Neural progenitor cell (in vitro differentiated cells): ENCODE measurements around the gene L3MBTL3. TPM values are rescaled to one million over a fixed set of nuclear protein-coding genes. Genes with fewer than 3 reads are reported as not detected.

ENCODE experiments used
- DNase-seq: peaks from one replicate; pipeline ENCODE4 v3.0.0-alpha.2; 2016; ENCODE audit warnings: low spot score
- H2AFZ ChIP-seq: fragments of 200-600 bp; sonication (generic); replicated peaks from 2 replicates; pipeline ENCODE4 v1.6.1; 2016; ENCODE audit warnings: antibody characterized with exemption
- H3F3A ChIP-seq: fragments of 200-600 bp; sonication (generic); 2 replicates; pipeline ENCODE4 v1.6.1; 2016; ENCODE audit warnings: antibody characterized with exemption, low read depth
- H3K27ac ChIP-seq: fragments of 200-600 bp; sonication (generic); 2 replicates; pipeline ENCODE4 v1.5.1; 2016; ENCODE audit warnings: mild to moderate bottlenecking
- H3K27me3 ChIP-seq: fragments of 200-600 bp; sonication (generic); 2 replicates; pipeline ENCODE4 v1.6.1; 2016; ENCODE audit warnings: mild to moderate bottlenecking, moderate library complexity
- H3K36me3 ChIP-seq: fragments of 200-600 bp; sonication (generic); 2 replicates; pipeline ENCODE4 v1.5.1; 2016
- H3K4me1 ChIP-seq: fragments of 200-600 bp; sonication (generic); 2 replicates; pipeline ENCODE4 v1.6.1; 2016; ENCODE audit warnings: mixed run types
- H3K4me2 ChIP-seq: fragments of 200-600 bp; sonication (generic); 2 replicates; pipeline ENCODE4 v1.6.1; 2016
- H3K4me3 ChIP-seq: fragments of 200-600 bp; sonication (generic); 2 replicates; pipeline ENCODE4 v1.5.1; 2016
- H3K79me2 ChIP-seq: fragments of 200-600 bp; sonication (generic); 2 replicates; pipeline ENCODE4 v1.6.1; 2016; ENCODE audit warnings: low read depth
- H3K9ac ChIP-seq: fragments of 200-600 bp; sonication (generic); 2 replicates; pipeline ENCODE4 v1.6.1; 2016
- H3K9me3 ChIP-seq: fragments of 200-600 bp; sonication (generic); 2 replicates; pipeline ENCODE4 v1.5.1; 2016; ENCODE audit warnings: low read depth
- H4K20me1 ChIP-seq: fragments of 200-600 bp; sonication (generic); 2 replicates; pipeline ENCODE4 v1.6.1; 2016; ENCODE audit warnings: low read depth
- H3K27ac Mint-ChIP-seq: 3 replicates; pipeline ENCODE4 v1.8.0; 2021; ENCODE audit warnings: mixed read lengths
- H3K27me3 Mint-ChIP-seq: 2 replicates; pipeline ENCODE4 v1.8.0; 2022; ENCODE audit warnings: low read depth, mild to moderate bottlenecking, inconsistent platforms, moderate library complexity, mixed read lengths; ENCODE audit not compliant: insufficient read depth
- H3K36me3 Mint-ChIP-seq: 3 replicates; pipeline ENCODE4 v1.8.0; 2021; ENCODE audit warnings: mixed read lengths
- H3K4me1 Mint-ChIP-seq: 3 replicates; pipeline ENCODE4 v1.8.0; 2021; ENCODE audit warnings: mixed read lengths
- H3K4me3 Mint-ChIP-seq: 3 replicates; pipeline ENCODE4 v1.8.0; 2021; ENCODE audit warnings: mild to moderate bottlenecking, moderate library complexity, mixed read lengths
- H3K9me3 Mint-ChIP-seq: 3 replicates; pipeline ENCODE4 v1.8.0; 2020; ENCODE audit warnings: mixed read lengths
- EZH2 ChIP-seq: fragments of 200-600 bp; sonication (generic); IDR thresholded peaks from 2 replicates; pipeline ENCODE4 v1.6.1; 2017; ENCODE audit warnings: antibody characterized with exemption, mild to moderate bottlenecking, moderate library complexity
- EZH2phosphoT487 ChIP-seq: fragments of 200-600 bp; sonication (generic); IDR thresholded peaks from 2 replicates; pipeline ENCODE4 v1.6.1; 2017; ENCODE audit warnings: antibody characterized with exemption
- total RNA-seq: library from RNA; depleted of rRNA; stranded (reverse); fragments of >200 nt; gene quantifications from 2 replicates; pipeline ENCODE4 v1.2.3, GENCODE V29; 2015; ENCODE audit warnings: low replicate concordance
- TF ChIP-seq, protein P1 (sequence below): fragments of 200-600 bp; sonication (generic); IDR thresholded peaks from 2 replicates; pipeline ENCODE4 v1.5.1; 2017; ENCODE audit warnings: antibody characterized with exemption, mild to moderate bottlenecking

The L3MBTL3 gene
- total RNA-seq, 1 donor from 2014 or later = 22.2 TPM

DNA sequence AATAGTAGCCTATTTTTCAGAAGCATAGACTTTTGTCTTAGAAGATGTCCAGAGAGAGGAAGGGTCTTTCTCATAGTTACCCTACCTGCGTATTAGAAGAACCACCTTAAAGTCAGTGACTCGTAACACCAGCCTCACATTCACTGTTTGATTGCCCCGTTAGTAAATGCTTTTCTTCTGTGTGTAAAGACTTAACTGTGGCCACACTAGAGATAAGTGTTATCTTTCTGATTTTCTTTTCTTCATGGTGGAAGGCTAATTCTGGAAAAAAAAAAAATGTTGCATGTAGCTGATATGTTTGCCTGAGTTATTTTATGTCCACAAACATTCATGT lies 120.5 kb downstream of the L3MBTL3 start:
- Histone ChIP-seq H3K27ac (no peak overlapping the region), H2AFZ (no peak overlapping the region), H3K36me3 (no peaks in the 10 kb centered on the region), H3K4me3 (no peak overlapping the region), H3F3A (no peaks in the 10 kb centered on the region), H3K27me3 (no peaks in the 10 kb centered on the region), H3K9ac (no peak overlapping the region), H3K4me2 (no peak overlapping the region), H3K9me3 (no peaks in the 10 kb centered on the region), H3K4me1 (no peaks in the 10 kb centered on the region), H4K20me1 (no peaks in the 10 kb centered on the region), H3K79me2 (no peaks in the 10 kb centered on the region)
- no peak for DNase-seq
- no peaks in the 10 kb centered on the region for H3K9me3 Mint-ChIP-seq
- H3K27me3 Mint-ChIP-seq = no peaks in the 10 kb centered on the region
- no peak overlapping the region for H3K4me3 Mint-ChIP-seq
- peaks cover 42% of the 10 kb centered on the region for H3K36me3 Mint-ChIP-seq
- H3K4me1 Mint-ChIP-seq = no peaks in the 10 kb centered on the region
- no peak overlapping the region for H3K27ac Mint-ChIP-seq
- TF ChIP-seq EZH2phosphoT487 = no peak
- TF ChIP-seq, protein P1, sequence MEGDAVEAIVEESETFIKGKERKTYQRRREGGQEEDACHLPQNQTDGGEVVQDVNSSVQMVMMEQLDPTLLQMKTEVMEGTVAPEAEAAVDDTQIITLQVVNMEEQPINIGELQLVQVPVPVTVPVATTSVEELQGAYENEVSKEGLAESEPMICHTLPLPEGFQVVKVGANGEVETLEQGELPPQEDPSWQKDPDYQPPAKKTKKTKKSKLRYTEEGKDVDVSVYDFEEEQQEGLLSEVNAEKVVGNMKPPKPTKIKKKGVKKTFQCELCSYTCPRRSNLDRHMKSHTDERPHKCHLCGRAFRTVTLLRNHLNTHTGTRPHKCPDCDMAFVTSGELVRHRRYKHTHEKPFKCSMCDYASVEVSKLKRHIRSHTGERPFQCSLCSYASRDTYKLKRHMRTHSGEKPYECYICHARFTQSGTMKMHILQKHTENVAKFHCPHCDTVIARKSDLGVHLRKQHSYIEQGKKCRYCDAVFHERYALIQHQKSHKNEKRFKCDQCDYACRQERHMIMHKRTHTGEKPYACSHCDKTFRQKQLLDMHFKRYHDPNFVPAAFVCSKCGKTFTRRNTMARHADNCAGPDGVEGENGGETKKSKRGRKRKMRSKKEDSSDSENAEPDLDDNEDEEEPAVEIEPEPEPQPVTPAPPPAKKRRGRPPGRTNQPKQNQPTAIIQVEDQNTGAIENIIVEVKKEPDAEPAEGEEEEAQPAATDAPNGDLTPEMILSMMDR = no peak
- no peak for TF ChIP-seq EZH2

- DNase-seq = no peak
- Mint-ChIP-seq H3K27me3 (no peaks in the 10 kb centered on the region), H3K9me3 (no peaks in the 10 kb centered on the region), H3K36me3 (peaks cover 43% of the 10 kb centered on the region), H3K4me1 (no peaks in the 10 kb centered on the region), H3K4me3 (no peak overlapping the region), H3K27ac (no peak overlapping the region)
- TF ChIP-seq, protein P1 = no peak
- TF ChIP-seq EZH2phosphoT487 (no peak), EZH2 (no peak)
- Histone ChIP-seq H3K36me3 (no peaks in the 10 kb centered on the region), H3K9me3 (no peaks in the 10 kb centered on the region), H3K27me3 (no peaks in the 10 kb centered on the region), H4K20me1 (no peaks in the 10 kb centered on the region), H3K4me3 (no peak overlapping the region), H3K27ac (no peak overlapping the region), H3K9ac (no peak overlapping the region), H2AFZ (no peak overlapping the region), H3K4me2 (no peak overlapping the region), H3F3A (no peaks in the 10 kb centered on the region), H3K4me1 (no peaks in the 10 kb centered on the region), H3K79me2 (no peaks in the 10 kb centered on the region)
These were observed 121.7 kb downstream of the L3MBTL3 start for GRCh38 chr6:130140084-130140483.

- H3K4me3 ChIP-seq = no peak overlapping the region
- no peak overlapping the region for H3K27ac ChIP-seq
- TF ChIP-seq, protein P1 = no peak
- TF ChIP-seq EZH2phosphoT487 = no peak
- TF ChIP-seq EZH2 = no peak
- H3K4me1 ChIP-seq = no peaks in the 10 kb centered on the region
- no peaks in the 10 kb centered on the region for H3K27me3 ChIP-seq
- H3K4me3 Mint-ChIP-seq = no peak overlapping the region
- H3K4me1 Mint-ChIP-seq = peaks cover 4% of the 10 kb centered on the region
- no peaks in the 10 kb centered on the region for H3K79me2 ChIP-seq
- H2AFZ ChIP-seq = no peak overlapping the region
- no peak for DNase-seq
- no peaks in the 10 kb centered on the region for H4K20me1 ChIP-seq
- no peaks in the 10 kb centered on the region for H3K36me3 ChIP-seq
- no peak overlapping the region for H3K4me2 ChIP-seq
- no peak overlapping the region for H3K9ac ChIP-seq
- peaks cover 23% of the 10 kb centered on the region for H3K36me3 Mint-ChIP-seq
- no peaks in the 10 kb centered on the region for H3K27me3 Mint-ChIP-seq
- H3K9me3 Mint-ChIP-seq = no peaks in the 10 kb centered on the region
- H3K27ac Mint-ChIP-seq = no peak overlapping the region
- H3K9me3 ChIP-seq = no peaks in the 10 kb centered on the region
- H3F3A ChIP-seq = no peaks in the 10 kb centered on the region
These were observed 125.3 kb downstream of the L3MBTL3 start for GRCh38 chr6:130143709-130144108.

DNA sequence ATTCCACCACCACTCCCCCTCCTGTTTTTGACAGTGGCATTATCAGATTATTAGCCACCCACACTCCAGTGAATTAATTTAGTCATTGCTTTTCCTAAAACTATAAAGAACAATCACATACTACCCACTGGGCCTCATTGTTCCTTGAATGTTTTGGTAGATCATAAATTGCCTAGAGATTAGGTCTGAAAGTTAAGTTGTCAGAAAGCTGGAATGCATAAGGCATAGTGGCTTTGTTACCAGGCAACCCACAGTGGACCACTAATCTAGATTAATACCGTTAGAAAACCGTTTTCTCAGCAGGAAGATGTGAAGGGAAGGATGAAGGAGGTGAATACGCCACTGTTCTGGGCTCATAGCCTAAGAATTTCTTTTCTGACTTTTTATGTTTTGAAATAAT lies 128.7 kb downstream of the L3MBTL3 start:
- Histone ChIP-seq H3F3A (no peaks in the 10 kb centered on the region), H3K4me2 (no peak overlapping the region), H3K4me1 (no peaks in the 10 kb centered on the region), H3K36me3 (no peaks in the 10 kb centered on the region), H3K4me3 (no peak overlapping the region), H3K27me3 (no peaks in the 10 kb centered on the region), H3K27ac (no peak overlapping the region), H2AFZ (no peak overlapping the region), H3K79me2 (no peaks in the 10 kb centered on the region), H3K9ac (no peak overlapping the region), H4K20me1 (no peaks in the 10 kb centered on the region), H3K9me3 (no peaks in the 10 kb centered on the region)
- H3K27me3 Mint-ChIP-seq = peaks cover 2% of the 10 kb centered on the region
- peaks cover 10% of the 10 kb centered on the region for H3K4me1 Mint-ChIP-seq
- H3K9me3 Mint-ChIP-seq = no peaks in the 10 kb centered on the region
- H3K27ac Mint-ChIP-seq = no peak overlapping the region
- TF ChIP-seq EZH2phosphoT487 = no peak
- no peak for TF ChIP-seq EZH2
- TF ChIP-seq, protein P1 = no peak
- no peak overlapping the region for H3K4me3 Mint-ChIP-seq
- peaks cover 12% of the 10 kb centered on the region for H3K36me3 Mint-ChIP-seq
- DNase-seq = no peak
